CD4-positive, alpha-beta memory T cell (primary cell): Measurements from ENCODE around the gene ARHGAP6. TPM values are rescaled to one million over a fixed set of nuclear protein-coding genes. Genes with fewer than 3 reads are reported as not detected.
"Not testable (repeated sequence)": the region's sequence is repeated elsewhere in the genome, so short reads cannot be mapped to it uniquely, and the experiment has no call there.

Experiments
- CTCF ChIA-PET: fragments of 350-600 bp; sonication (Branson Sonifier 250); formaldehyde crosslinking; loops from one replicate; lab custom pipeline; 2021; ENCODE audit warnings: inconsistent platforms; ENCODE audit not compliant: partially characterized antibody; lab: Charles Lee
- POLR2A ChIA-PET: fragments of 350-600 bp; sonication (Branson Sonifier 250); formaldehyde crosslinking; loops from one replicate; lab custom pipeline; 2021; ENCODE audit not compliant: partially characterized antibody; lab: Charles Lee
- DNase-seq, 5 donors: peaks; one replicate each; pipeline versions ENCODE4 v3.0.0 to v3.0.0-alpha.2; 2020 to 2022; ENCODE audit warnings: mixed read lengths in 1 of 5
- H3K27ac ChIP-seq: one replicate; pipeline ENCODE4 v1.7.0; 2013; ENCODE audit warnings: low read depth, low read length
- H3K27me3 ChIP-seq: 2 replicates; pipeline ENCODE4 v1.7.0; 2013; ENCODE audit warnings: mild to moderate bottlenecking, low read length, moderate library complexity; ENCODE audit not compliant: insufficient read depth
- H3K36me3 ChIP-seq: 2 replicates; pipeline ENCODE4 v1.7.0; 2013; ENCODE audit warnings: mild to moderate bottlenecking, low read length, moderate library complexity; ENCODE audit not compliant: insufficient read depth
- H3K4me1 ChIP-seq: 2 replicates; pipeline ENCODE4 v1.7.0; 2013; ENCODE audit warnings: mild to moderate bottlenecking, low read length, moderate library complexity; ENCODE audit not compliant: insufficient read depth
- H3K4me3 ChIP-seq, 2 donors: one replicate each; pipeline ENCODE4 v1.7.0; 2013; ENCODE audit warnings: low read length in 2 of 2, mild to moderate bottlenecking in 1 of 2
- H3K9me3 ChIP-seq, 2 donors: one replicate each; pipeline ENCODE4 v1.7.0; 2013; ENCODE audit warnings: low read length in 2 of 2, control low read depth in 1 of 2; ENCODE audit not compliant: control insufficient read depth in 1 of 2
- H3K27ac Mint-ChIP-seq, 7 donors: one replicate each; pipeline ENCODE4 v1.8.0; 2020 to 2021; ENCODE audit warnings: mixed read lengths in 7 of 7, mild to moderate bottlenecking in 6 of 7, inconsistent platforms in 3 of 7, moderate library complexity in 3 of 7
- H3K27me3 Mint-ChIP-seq, 2 donors: one replicate each; pipeline ENCODE4 v1.8.0; 2020 to 2021; ENCODE audit warnings: mixed read lengths in 2 of 2
- H3K36me3 Mint-ChIP-seq, 2 donors: one replicate each; pipeline ENCODE4 v1.8.0; 2020 to 2021; ENCODE audit warnings: mixed read lengths in 2 of 2, inconsistent platforms in 1 of 2, mild to moderate bottlenecking in 1 of 2
- H3K4me1 Mint-ChIP-seq, 4 donors: one replicate each; pipeline ENCODE4 v1.8.0; 2020 to 2021; ENCODE audit warnings: mixed read lengths in 4 of 4, mild to moderate bottlenecking in 1 of 4
- H3K4me3 Mint-ChIP-seq, 8 donors: one replicate each; pipeline ENCODE4 v1.8.0; 2020 to 2021; ENCODE audit warnings: mixed read lengths in 8 of 8, mild to moderate bottlenecking in 7 of 8, moderate library complexity in 6 of 8, inconsistent platforms in 3 of 8
- H3K9me3 Mint-ChIP-seq, 8 donors: one replicate each; pipeline ENCODE4 v1.8.0; 2020 to 2021; ENCODE audit warnings: mixed read lengths in 8 of 8, mild to moderate bottlenecking in 5 of 8, inconsistent platforms in 3 of 8, moderate library complexity in 1 of 8
- intact Hi-C: fragments of 100-400 bp; cut with micrococcal nuclease; formaldehyde crosslinking; loops from one replicate; pipeline ENCODE4 v1.15.1; 2023
- polyA plus RNA-seq, 2 donors: library from polyadenylated mRNA; unstranded; fragments of 300-500 nt; fragmentation: Illumina TruSeq; gene quantifications; one replicate each; pipeline ENCODE4 v1.2.3, GENCODE V29; 2021
- total RNA-seq, 2 experiments: library from RNA; stranded (reverse); gene quantifications; one replicate each; pipeline ENCODE4 v1.2.3, GENCODE V29; 2021

The ARHGAP6 gene
- total and polyA plus RNA-seq, 4 experiments from 2014 or later, result not detected

DNA sequence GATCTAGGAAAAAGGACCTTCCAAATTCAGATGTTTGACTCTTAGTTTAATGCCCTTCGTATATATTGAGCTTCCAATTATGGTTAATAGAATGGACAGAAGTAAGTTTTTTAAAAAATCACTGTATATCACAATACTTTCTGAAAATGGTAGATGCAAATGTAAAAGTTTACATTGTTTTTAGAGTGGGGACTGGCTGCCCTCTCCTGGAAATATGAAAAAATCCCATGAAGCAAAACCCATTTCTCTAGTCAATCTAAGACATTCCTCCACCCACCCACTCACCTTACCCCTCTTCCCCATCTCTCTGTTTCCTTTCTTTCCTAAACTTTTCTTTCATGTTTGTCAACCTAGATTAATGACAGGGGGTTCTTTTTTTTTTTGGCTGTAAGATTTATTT is 134.5 kb downstream of the ARHGAP6 start:
- Histone ChIP-seq H3K36me3 (no peaks in the 10 kb centered on the region), H3K4me1 (no peaks in the 10 kb centered on the region), H3K9me3 (no peaks in the 10 kb centered on the region), H3K4me3 (no peak overlapping the region), H3K27me3 (no peaks in the 10 kb centered on the region), H3K27ac (no peak overlapping the region)
- no peak for DNase-seq
- H3K27ac Mint-ChIP-seq, result no peak overlapping the region
- H3K9me3 Mint-ChIP-seq, result no peaks in the 10 kb centered on the region
- intact Hi-C loops, result loop anchor here (5.0 kb wide), 1 partner anchor 1171 kb away; no protein-coding TSS in a partner anchor
- ChIA-PET CTCF (interaction anchor here (0.7 to 2.6 kb wide), 5 partner anchors 27 to 256 kb away, joined by 3 to 11 read pairs (median 9); no protein-coding TSS in a partner anchor), POLR2A (interaction anchor here (1.2 kb wide), 1 partner anchor 227 kb away, joined by 3 read pairs; the partner anchor contains the start of gene MSL3)
- H3K4me3 Mint-ChIP-seq, result no peak overlapping the region
- no peaks in the 10 kb centered on the region for H3K27me3 Mint-ChIP-seq
- H3K4me1 Mint-ChIP-seq, result no peaks in the 10 kb centered on the region
- no peaks in the 10 kb centered on the region for H3K36me3 Mint-ChIP-seq

DNA sequence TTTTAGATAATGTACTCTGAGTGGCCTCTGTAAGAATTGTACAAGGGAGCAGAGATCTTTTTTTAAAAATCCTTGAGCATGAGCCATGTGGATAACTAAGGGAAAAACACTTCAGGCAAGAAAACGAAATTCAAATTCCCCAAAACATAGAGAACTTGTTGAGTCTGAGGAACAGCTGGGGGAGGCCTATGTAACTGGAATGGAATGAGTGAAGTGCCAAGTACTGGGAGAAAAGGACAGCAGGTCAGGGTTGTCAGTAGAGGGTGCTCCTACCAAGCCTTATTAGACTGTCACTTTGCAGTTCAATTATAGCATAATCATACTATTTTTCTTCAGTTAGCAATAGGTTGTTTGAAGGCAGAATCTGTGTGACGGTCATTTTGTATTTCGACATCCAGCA is 135.1 kb downstream of the ARHGAP6 start:
- H3K4me3 Mint-ChIP-seq, result no peak overlapping the region
- DNase-seq, result no peak
- no peak overlapping the region for H3K4me3 ChIP-seq
- H3K27me3 ChIP-seq, result no peaks in the 10 kb centered on the region
- H3K27me3 Mint-ChIP-seq, result no peaks in the 10 kb centered on the region
- intact Hi-C loops, result loop anchor here (5.0 kb wide), 1 partner anchor 1172 kb away; no protein-coding TSS in a partner anchor
- POLR2A ChIA-PET, result no interaction called here
- no peak overlapping the region for H3K27ac Mint-ChIP-seq
- no peaks in the 10 kb centered on the region for H3K9me3 ChIP-seq
- no peaks in the 10 kb centered on the region for H3K4me1 Mint-ChIP-seq
- H3K4me1 ChIP-seq, result no peaks in the 10 kb centered on the region
- H3K9me3 Mint-ChIP-seq, result no peaks in the 10 kb centered on the region
- no peaks in the 10 kb centered on the region for H3K36me3 Mint-ChIP-seq
- CTCF ChIA-PET, result interaction anchor here (1.0 to 2.6 kb wide), 4 partner anchors 237 to 256 kb away, joined by 4 to 11 read pairs (median 9); no protein-coding TSS in a partner anchor
- no peaks in the 10 kb centered on the region for H3K36me3 ChIP-seq
- H3K27ac ChIP-seq, result no peak overlapping the region

DNA sequence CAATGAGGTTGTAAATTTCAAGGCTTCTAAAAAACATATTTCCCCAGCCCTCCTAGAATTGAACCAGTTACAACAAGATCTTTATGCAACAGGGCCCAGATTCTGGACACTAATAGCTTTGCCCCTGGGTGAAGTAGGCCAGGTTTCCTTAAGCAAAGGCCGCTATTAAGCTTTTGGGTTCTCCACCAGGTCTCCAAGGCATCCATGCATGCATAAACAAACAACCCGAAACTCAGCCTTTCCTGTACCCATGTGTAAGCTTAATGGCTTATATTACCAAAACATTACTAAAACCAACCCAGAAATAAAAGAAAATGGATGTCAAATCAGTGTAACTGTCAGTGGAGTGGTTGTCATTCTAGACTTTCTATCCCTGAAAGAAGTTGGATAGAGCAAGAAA is 137.1 kb downstream of the ARHGAP6 start:
- Histone ChIP-seq H3K27me3 (no peaks in the 10 kb centered on the region), H3K4me3 (no peak overlapping the region), H3K9me3 (no peaks in the 10 kb centered on the region), H3K27ac (no peak overlapping the region), H3K4me1 (no peaks in the 10 kb centered on the region), H3K36me3 (no peaks in the 10 kb centered on the region)
- POLR2A ChIA-PET, result no interaction called here
- Mint-ChIP-seq H3K27me3 (peaks cover 0 to 4% of the 10 kb centered on the region in 2 donors), H3K36me3 (no peaks in the 10 kb centered on the region), H3K9me3 (no peaks in the 10 kb centered on the region), H3K27ac (no peak overlapping the region), H3K4me3 (no peak overlapping the region), H3K4me1 (no peaks in the 10 kb centered on the region)
- intact Hi-C loops, result no loop called here
- no peak for DNase-seq
- CTCF ChIA-PET, result no interaction called here

DNA sequence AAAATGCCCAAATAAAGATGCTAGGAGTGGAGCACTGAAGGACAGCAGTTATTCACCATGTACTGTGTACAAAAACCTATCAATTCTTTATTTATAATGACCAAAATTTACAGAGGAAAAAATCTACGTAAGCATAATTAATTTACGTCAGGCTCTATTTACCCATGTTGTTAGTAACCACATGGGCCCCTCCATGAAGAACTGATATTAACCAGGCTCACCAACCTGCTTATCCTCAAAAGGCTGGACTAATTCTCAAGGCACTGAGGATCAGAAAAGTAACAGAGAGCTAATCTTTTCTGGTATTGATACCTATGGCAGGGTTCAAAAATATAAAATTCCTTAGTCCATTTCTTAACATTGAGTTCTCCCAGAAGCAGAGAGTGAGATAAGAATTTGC is 140.0 kb downstream of the ARHGAP6 start:
- intact Hi-C loops, result no loop called here
- POLR2A ChIA-PET, result no interaction called here
- H3K9me3 Mint-ChIP-seq, result peaks cover 0 to 4% (median 0%) of the 10 kb centered on the region in 8 donors

DNA sequence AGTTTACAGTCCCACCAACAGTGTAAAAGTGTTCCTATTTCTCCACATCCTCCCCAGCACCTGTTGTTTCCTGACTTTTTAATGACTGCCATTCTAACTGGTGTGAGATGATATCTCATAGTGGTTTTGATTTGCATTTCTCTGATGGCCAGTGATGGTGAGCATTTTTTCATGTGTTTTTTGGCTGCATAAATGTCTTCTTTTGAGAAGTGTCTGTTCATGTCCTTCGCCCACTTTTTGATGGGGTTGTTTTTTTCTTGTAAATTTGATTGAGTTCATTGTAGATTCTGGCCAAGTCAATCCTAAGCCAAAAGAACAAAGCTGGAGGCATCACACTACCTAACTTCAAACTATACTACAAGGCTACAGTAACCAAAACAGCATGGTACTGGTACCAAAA is 146.5 kb downstream of the ARHGAP6 start:
- H3K4me3 Mint-ChIP-seq, H3K4me1 ChIP-seq, H3K9me3 ChIP-seq, CTCF ChIA-PET, H3K4me3 ChIP-seq, POLR2A ChIA-PET, intact Hi-C loops, H3K36me3 Mint-ChIP-seq, H3K27ac ChIP-seq, H3K27ac Mint-ChIP-seq, H3K27me3 ChIP-seq, DNase-seq, H3K36me3 ChIP-seq, H3K4me1 Mint-ChIP-seq, H3K27me3 Mint-ChIP-seq: not testable (repeated sequence)
- peaks cover 0 to 16% (median 6%) of the 10 kb centered on the region in 8 donors for H3K9me3 Mint-ChIP-seq

More for the DNA sequence above, 140.0 kb downstream of the ARHGAP6 start:
- Histone ChIP-seq H3K36me3 (no peaks in the 10 kb centered on the region), H3K4me3 (no peak overlapping the region), H3K27me3 (no peaks in the 10 kb centered on the region), H3K27ac (no peak overlapping the region), H3K9me3 (no peaks in the 10 kb centered on the region), H3K4me1 (no peaks in the 10 kb centered on the region)
- Mint-ChIP-seq H3K36me3 (no peaks in the 10 kb centered on the region), H3K4me3 (no peak overlapping the region), H3K27me3 (peaks cover 0 to 5% of the 10 kb centered on the region in 2 donors), H3K27ac (no peak overlapping the region), H3K4me1 (no peaks in the 10 kb centered on the region)
- CTCF ChIA-PET, result no interaction called here
- DNase-seq, result no peak

DNA sequence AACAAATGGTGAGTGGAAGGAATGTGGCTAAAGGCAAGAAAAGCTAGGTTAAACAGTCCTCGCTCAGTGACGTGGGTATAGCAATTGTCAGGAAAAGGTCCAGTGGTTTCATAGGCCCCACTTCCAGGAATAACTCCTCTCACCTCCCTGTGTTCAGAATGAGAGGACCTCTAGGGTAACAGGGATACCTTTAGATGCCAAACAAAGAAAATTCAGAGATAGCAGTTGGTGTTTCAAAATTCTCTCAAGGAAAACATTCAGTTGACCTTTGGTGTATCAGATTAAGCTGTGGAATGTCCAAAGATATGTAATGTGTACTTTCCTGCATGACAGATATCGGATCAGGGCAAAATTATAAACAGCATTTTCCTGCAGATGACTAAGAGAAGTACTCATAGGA is 155.9 kb downstream of the ARHGAP6 start:
- Histone ChIP-seq H3K9me3 (no peaks in the 10 kb centered on the region), H3K27ac (no peak overlapping the region), H3K27me3 (no peaks in the 10 kb centered on the region), H3K36me3 (no peaks in the 10 kb centered on the region), H3K4me3 (no peak overlapping the region), H3K4me1 (no peaks in the 10 kb centered on the region)
- Mint-ChIP-seq H3K27me3 (peaks cover 2 to 4% of the 10 kb centered on the region in 2 donors), H3K36me3 (no peaks in the 10 kb centered on the region), H3K9me3 (peaks cover 0 to 12% (median 3%) of the 10 kb centered on the region in 8 donors), H3K27ac (no peak overlapping the region), H3K4me1 (no peaks in the 10 kb centered on the region), H3K4me3 (no peak overlapping the region)
- CTCF ChIA-PET, result no interaction called here
- intact Hi-C loops, result no loop called here
- no peak for DNase-seq
- POLR2A ChIA-PET, result no interaction called here

DNA sequence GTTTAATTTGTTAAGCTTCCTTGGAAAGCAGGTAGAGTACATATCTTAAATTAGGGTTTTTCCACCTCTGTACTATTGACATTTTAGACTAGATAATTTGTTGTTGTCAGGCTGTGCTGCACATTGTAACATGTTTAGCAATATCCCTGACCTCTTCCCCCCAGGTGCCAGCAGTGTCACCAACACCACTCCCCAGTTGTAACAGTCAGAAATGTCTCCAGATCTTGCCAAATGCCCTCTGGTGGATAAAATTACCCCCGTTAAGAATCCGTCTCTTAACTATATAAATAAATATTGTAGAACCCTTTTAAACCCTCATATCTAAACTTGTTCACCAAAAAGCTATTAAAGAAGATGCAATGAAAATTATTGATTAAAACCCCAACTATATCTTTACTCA is 161.5 kb downstream of the ARHGAP6 start:
- intact Hi-C loops, result no loop called here
- Histone ChIP-seq H3K27me3 (no peaks in the 10 kb centered on the region), H3K4me3 (no peak overlapping the region), H3K9me3 (no peaks in the 10 kb centered on the region), H3K27ac (no peak overlapping the region), H3K36me3 (no peaks in the 10 kb centered on the region), H3K4me1 (no peaks in the 10 kb centered on the region)
- Mint-ChIP-seq H3K4me3 (no peak overlapping the region), H3K27ac (no peak overlapping the region), H3K4me1 (no peaks in the 10 kb centered on the region), H3K9me3 (peaks cover 0 to 1% (median 0%) of the 10 kb centered on the region in 8 donors), H3K27me3 (peaks cover 2 to 7% of the 10 kb centered on the region in 2 donors), H3K36me3 (no peaks in the 10 kb centered on the region)
- DNase-seq, result no peak
- ChIA-PET POLR2A (no interaction called here), CTCF (no interaction called here)
